Smooth muscle cell (in vitro differentiated cells): ENCODE measurements around the gene LIPF. TPM values are rescaled to one million over a fixed set of nuclear protein-coding genes. Genes with fewer than 3 reads are reported as not detected.
"Not testable (repeated sequence)": the region's sequence is repeated elsewhere in the genome, so short reads cannot be mapped to it uniquely, and the experiment has no call there.

Source experiments
- DNase-seq: peaks from one replicate; lab custom pipeline; 2025; ENCODE audit not compliant: unreplicated experiment; lab: John Stamatoyannopoulos, UW
- H2AFZ ChIP-seq: fragments of 200-600 bp; sonication (generic); 2 replicates; pipeline ENCODE4 v1.6.0; 2016; ENCODE audit warnings: antibody characterized with exemption, low read depth, mild to moderate bottlenecking
- H3F3A ChIP-seq: fragments of 200-600 bp; sonication (generic); 2 replicates; pipeline ENCODE4 v1.6.0; 2017; ENCODE audit warnings: antibody characterized with exemption, low read depth
- H3K27ac ChIP-seq: fragments of 200-600 bp; sonication (generic); 2 replicates; pipeline ENCODE4 v1.5.1; 2016; ENCODE audit warnings: low read depth, mild to moderate bottlenecking
- H3K27me3 ChIP-seq: fragments of 200-600 bp; sonication (generic); 2 replicates; pipeline ENCODE4 v1.6.1; 2016; ENCODE audit warnings: low read depth, mild to moderate bottlenecking
- H3K36me3 ChIP-seq: fragments of 200-600 bp; sonication (generic); 2 replicates; pipeline ENCODE4 v1.5.1; 2016; ENCODE audit warnings: low read depth
- H3K4me1 ChIP-seq: fragments of 200-600 bp; sonication (generic); 2 replicates; pipeline ENCODE4 v1.5.1; 2016; ENCODE audit warnings: low read depth
- H3K4me2 ChIP-seq: fragments of 200-600 bp; sonication (generic); 2 replicates; pipeline ENCODE4 v1.6.0; 2016; ENCODE audit warnings: mild to moderate bottlenecking
- H3K4me3 ChIP-seq: fragments of 200-600 bp; sonication (generic); 2 replicates; pipeline ENCODE4 v1.5.1; 2016; ENCODE audit warnings: mild to moderate bottlenecking
- H3K79me2 ChIP-seq: fragments of 200-600 bp; sonication (generic); 2 replicates; pipeline ENCODE4 v1.6.0; 2016; ENCODE audit warnings: low read depth, mild to moderate bottlenecking
- H3K9ac ChIP-seq: fragments of 200-600 bp; sonication (generic); 2 replicates; pipeline ENCODE4 v1.6.0; 2016; ENCODE audit warnings: low read depth
- H3K9me3 ChIP-seq: fragments of 200-600 bp; sonication (generic); replicated peaks from 2 replicates; pipeline ENCODE4 v1.5.1; 2016; ENCODE audit warnings: low read depth
- H4K20me1 ChIP-seq: fragments of 200-600 bp; sonication (generic); 2 replicates; pipeline ENCODE4 v1.6.0; 2016; ENCODE audit warnings: low read depth
- CTCF ChIP-seq: fragments of 200-600 bp; sonication (generic); IDR thresholded peaks from 2 replicates; pipeline ENCODE4 v1.5.1; 2017; ENCODE audit warnings: borderline replicate concordance, mild to moderate bottlenecking, antibody characterized with exemption; ENCODE audit not compliant: insufficient read depth, poor library complexity, severe bottlenecking
- WGBS: methylation state at CpG from one replicate; pipeline ENCODE4 v1.1.7; 2016; ENCODE audit warnings: low lambda C conversion rate; 5-methylcytosine and 5-hydroxymethylcytosine counted together
- polyA plus RNA-seq: library from polyadenylated mRNA; unstranded; fragments of >200 nt; fragmentation: Nextera tagmentation; extraction: Ambion mirVana; gene quantifications from 2 replicates; pipeline ENCODE4 v1.2.1, GENCODE V29; 2016
- total RNA-seq: library from RNA; depleted of rRNA; stranded (reverse); fragments of >200 nt; gene quantifications from 2 replicates; pipeline ENCODE4 v1.2.3, GENCODE V29; 2014

LIPF gene
- total and polyA plus RNA-seq, 2 experiments from 2014 or later = not detected

DNA sequence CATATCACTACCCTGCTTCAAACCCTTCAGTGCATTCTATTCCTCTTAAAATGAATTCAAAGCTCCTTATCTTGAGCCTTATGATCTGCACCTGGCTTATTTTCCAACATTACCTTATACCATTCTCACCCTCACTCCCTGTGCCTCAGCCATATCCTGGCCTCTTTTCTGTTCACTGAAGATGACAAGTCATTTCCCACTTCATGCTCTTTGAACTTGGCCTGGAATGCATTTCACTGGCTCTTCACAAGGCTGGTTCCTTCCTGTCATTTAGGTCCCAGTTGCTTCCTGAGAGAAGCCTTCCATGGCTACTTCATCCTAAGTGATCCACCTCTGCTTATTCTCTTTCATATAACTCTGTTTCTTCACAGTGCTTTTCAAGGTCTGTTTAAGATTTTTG is 3.2 kb upstream of the LIPF start:
- Histone ChIP-seq H3K4me2 (no peak overlapping the region), H3K4me1 (no peaks in the 10 kb centered on the region), H4K20me1 (no peaks in the 10 kb centered on the region), H3F3A (no peaks in the 10 kb centered on the region), H2AFZ (no peak overlapping the region), H3K4me3 (no peak overlapping the region), H3K79me2 (no peaks in the 10 kb centered on the region), H3K36me3 (no peaks in the 10 kb centered on the region), H3K9ac (no peak overlapping the region), H3K9me3 (no peaks in the 10 kb centered on the region), H3K27ac (no peak overlapping the region), H3K27me3 (peaks cover 11% of the 10 kb centered on the region)
- TF ChIP-seq CTCF = no peak
- DNase-seq = no peak

DNA sequence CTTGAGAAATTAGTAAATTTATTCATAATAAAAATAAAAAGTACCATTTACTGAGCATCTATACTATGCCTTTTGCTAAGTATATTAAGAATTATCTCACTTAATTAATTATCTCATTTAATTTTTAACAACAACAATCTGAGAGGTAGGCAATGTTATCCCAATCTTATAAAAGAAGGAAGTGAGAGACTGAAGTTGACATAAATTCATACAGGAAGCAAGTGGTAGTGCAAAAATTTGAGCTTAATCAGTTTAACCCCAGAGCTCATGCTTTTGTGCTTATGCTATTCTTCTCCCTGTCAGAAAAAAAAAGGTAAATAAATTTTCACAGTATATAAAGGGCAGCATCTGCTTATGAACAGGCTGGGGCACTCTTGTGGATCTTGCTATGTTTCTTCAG is 2.7 kb upstream of the LIPF start:
- H3K9ac ChIP-seq = no peak overlapping the region
- H3K4me3 ChIP-seq = no peak overlapping the region
- H3K4me2 ChIP-seq = no peak overlapping the region

DNA sequence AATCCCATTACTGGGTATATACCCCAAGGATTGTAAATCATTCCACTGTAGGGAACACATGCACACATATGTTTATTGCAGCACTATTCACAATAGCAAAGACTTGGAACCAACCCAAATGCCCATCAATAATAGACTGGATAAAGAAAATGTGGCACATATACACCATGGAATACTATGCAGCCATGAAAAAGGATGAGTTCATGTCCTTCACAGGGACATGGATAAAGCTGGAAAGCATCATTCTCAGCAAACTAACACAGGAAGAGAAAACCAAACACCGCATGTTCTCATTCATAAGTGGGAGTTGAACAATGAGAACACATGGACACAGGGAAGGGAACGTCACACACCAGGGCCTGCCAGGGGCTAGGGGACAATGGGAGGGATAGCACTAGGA is 1.1 kb upstream of the LIPF start:
- H3K27me3 ChIP-seq = peaks cover 11% of the 10 kb centered on the region
- H3K4me2 ChIP-seq, H3K4me3 ChIP-seq, H3K27ac ChIP-seq, H3K79me2 ChIP-seq, H3K36me3 ChIP-seq, H3K9me3 ChIP-seq, H4K20me1 ChIP-seq, H2AFZ ChIP-seq, H3F3A ChIP-seq, H3K9ac ChIP-seq, DNase-seq, H3K4me1 ChIP-seq: not testable (repeated sequence)
- 88% methylated on average over 2 of the region's 2 CpGs for WGBS

More for the DNA sequence above, 2.7 kb upstream of the LIPF start:
- Histone ChIP-seq H2AFZ (no peak overlapping the region), H3K79me2 (no peaks in the 10 kb centered on the region), H3K36me3 (no peaks in the 10 kb centered on the region), H3K4me1 (no peaks in the 10 kb centered on the region), H3F3A (no peaks in the 10 kb centered on the region), H3K9me3 (no peaks in the 10 kb centered on the region), H4K20me1 (no peaks in the 10 kb centered on the region), H3K27me3 (peaks cover 11% of the 10 kb centered on the region), H3K27ac (no peak overlapping the region)
- no peak for TF ChIP-seq CTCF
- no peak for DNase-seq

DNA sequence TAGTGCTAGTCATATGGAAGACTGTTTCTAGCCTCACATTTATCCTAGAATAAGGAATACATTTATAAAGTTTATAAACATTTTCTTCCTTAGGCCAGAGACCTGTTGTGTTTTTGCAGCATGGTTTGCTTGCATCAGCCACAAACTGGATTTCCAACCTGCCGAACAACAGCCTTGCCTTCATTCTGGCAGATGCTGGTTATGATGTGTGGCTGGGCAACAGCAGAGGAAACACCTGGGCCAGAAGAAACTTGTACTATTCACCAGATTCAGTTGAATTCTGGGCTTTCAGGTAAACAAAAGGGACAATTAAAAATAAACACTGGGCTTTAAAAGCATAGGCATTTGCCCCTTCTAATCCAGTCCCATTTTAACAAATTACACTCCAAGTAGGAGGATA is 4.2 kb downstream of the LIPF start:
- Histone ChIP-seq H3K9me3 (no peaks in the 10 kb centered on the region), H3K27ac (no peak overlapping the region), H2AFZ (no peak overlapping the region), H3K9ac (no peak overlapping the region), H3K36me3 (no peaks in the 10 kb centered on the region), H3F3A (no peaks in the 10 kb centered on the region), H4K20me1 (no peaks in the 10 kb centered on the region), H3K4me2 (no peak overlapping the region), H3K4me1 (no peaks in the 10 kb centered on the region), H3K4me3 (no peak overlapping the region), H3K27me3 (peaks cover 23% of the 10 kb centered on the region), H3K79me2 (no peaks in the 10 kb centered on the region)
- DNase-seq = no peak
- 89% methylated on average over 1 of the region's 1 CpG for WGBS
- TF ChIP-seq CTCF = no peak
